HepG2 (cell line): ENCODE measurements around the gene PNPLA2. TPM values are rescaled to one million over a fixed set of nuclear protein-coding genes. Genes with fewer than 3 reads are reported as not detected.

Experiments
- BCL6 ChIP-seq: IDR thresholded peaks from 2 replicates; pipeline ENCODE4 v1.6.1; 2016; ENCODE audit warnings: missing genetic modification reagents, missing compliant biosample characterization
- EED ChIP-seq: sonication (generic); formaldehyde crosslinking; IDR thresholded peaks from 2 replicates; pipeline ENCODE4 v1.5.0; 2020; ENCODE audit warnings: mild to moderate bottlenecking, missing genetic modification reagents
- ETV5 ChIP-seq: IDR thresholded peaks from 2 replicates; pipeline ENCODE4 v1.6.1; 2018; ENCODE audit warnings: missing biosample characterization, missing genetic modification reagents, inconsistent platforms, borderline replicate concordance
- ETV6 ChIP-seq: sonication (generic); formaldehyde crosslinking; conservative IDR thresholded peaks from 2 replicates; pipeline ENCODE4 v1.4.0; 2020; ENCODE audit warnings: missing genetic modification reagents
- SIN3A ChIP-seq: IDR thresholded peaks from 2 replicates; pipeline ENCODE4 v1.6.1; 2011; ENCODE audit warnings: low read depth, mild to moderate bottlenecking, control low read depth, low read length, borderline replicate concordance
- TAF15 ChIP-seq: fragments of 200-400 bp; formaldehyde crosslinking; IDR thresholded peaks from one replicate; pipeline ENCODE4 v1.6.1; 2018; ENCODE audit warnings: mild to moderate bottlenecking, low read depth, low read length; ENCODE audit not compliant: poor library complexity, severe bottlenecking
- ZFX ChIP-seq: sonication (generic); formaldehyde crosslinking; IDR thresholded peaks from 2 replicates; pipeline ENCODE4 v1.4.0; 2020; ENCODE audit warnings: mild to moderate bottlenecking, low read depth, missing genetic modification reagents, moderate library complexity
- ZNF207 ChIP-seq: fragments of 450-650 bp; IDR thresholded peaks from 2 replicates; pipeline ENCODE4 v1.6.1; 2016; ENCODE audit warnings: antibody characterized with exemption, borderline replicate concordance
- ZNF468 ChIP-seq: sonication (generic); formaldehyde crosslinking; IDR thresholded peaks from 2 replicates; pipeline ENCODE4 v1.8.0; 2022; ENCODE audit warnings: mild to moderate bottlenecking, moderate library complexity, missing genetic modification reagents
- ZNF556 ChIP-seq: sonication (generic); formaldehyde crosslinking; IDR thresholded peaks from 2 replicates; pipeline ENCODE4 v1.4.0; 2020; ENCODE audit warnings: mild to moderate bottlenecking, missing genetic modification reagents, borderline replicate concordance
- ZNF563 ChIP-seq: sonication (generic); formaldehyde crosslinking; IDR thresholded peaks from 2 replicates; pipeline ENCODE4 v1.8.0; 2022; ENCODE audit warnings: mild to moderate bottlenecking, moderate library complexity, missing genetic modification reagents
- polyA plus RNA-seq, 8 experiments: library from polyadenylated mRNA; depleted of rRNA in 3 of 8; stranded (reverse) in 7 of 8; unstranded in 1 of 8; fragments of >200 nt; fragmentation: Illumina TruSeq in 4 of 8; extraction: Trizol in 4 of 8; gene quantifications; 2 replicates each; pipeline versions ENCODE4 v1.2.1 to v1.2.3, GENCODE V29; 2011 to 2016; ENCODE audit warnings: low read depth in 4 of 8, missing spikeins in 1 of 8, mixed read lengths in 1 of 8; ENCODE audit not compliant: insufficient read depth in 1 of 8
- total RNA-seq, 5 experiments: library from RNA; depleted of rRNA; stranded (reverse); fragments of >200 nt; fragmentation: Illumina TruSeq; extraction: Trizol; gene quantifications; 2 replicates each; pipeline ENCODE4 v1.2.3, GENCODE V29; 2016; ENCODE audit warnings: low read depth in 1 of 5
- TF ChIP-seq, protein P1 (sequence below): sonication (generic); formaldehyde crosslinking; IDR thresholded peaks from 2 replicates; pipeline ENCODE4 v1.4.0; 2020; ENCODE audit warnings: missing genetic modification reagents
- TF ChIP-seq, protein P2 (sequence below): sonication (generic); formaldehyde crosslinking; IDR thresholded peaks from 2 replicates; pipeline ENCODE4 v1.5.0; 2020; ENCODE audit warnings: mild to moderate bottlenecking, missing genetic modification reagents, borderline replicate concordance
- TF ChIP-seq, protein P3 (sequence below): sonication (generic); formaldehyde crosslinking; IDR thresholded peaks from 2 replicates; pipeline ENCODE4 v1.4.0; 2020; ENCODE audit warnings: missing genetic modification reagents
- TF ChIP-seq, protein P4 (sequence below): sonication (generic); formaldehyde crosslinking; IDR thresholded peaks from 2 replicates; pipeline ENCODE4 v1.8.1; 2023; ENCODE audit warnings: mild to moderate bottlenecking, missing genetic modification reagents, borderline replicate concordance
- TF ChIP-seq, protein P5 (sequence below): sonication (generic); formaldehyde crosslinking; IDR thresholded peaks from 2 replicates; pipeline ENCODE4 v1.4.0; 2020; ENCODE audit warnings: mild to moderate bottlenecking, missing genetic modification reagents, borderline replicate concordance

PNPLA2 gene
- total and polyA plus RNA-seq, 2 of the 13 experiments (the other 11 are each of a cell fraction or from before 2014, with no cell fraction given), result 10.5 to 43.2 TPM

DNA sequence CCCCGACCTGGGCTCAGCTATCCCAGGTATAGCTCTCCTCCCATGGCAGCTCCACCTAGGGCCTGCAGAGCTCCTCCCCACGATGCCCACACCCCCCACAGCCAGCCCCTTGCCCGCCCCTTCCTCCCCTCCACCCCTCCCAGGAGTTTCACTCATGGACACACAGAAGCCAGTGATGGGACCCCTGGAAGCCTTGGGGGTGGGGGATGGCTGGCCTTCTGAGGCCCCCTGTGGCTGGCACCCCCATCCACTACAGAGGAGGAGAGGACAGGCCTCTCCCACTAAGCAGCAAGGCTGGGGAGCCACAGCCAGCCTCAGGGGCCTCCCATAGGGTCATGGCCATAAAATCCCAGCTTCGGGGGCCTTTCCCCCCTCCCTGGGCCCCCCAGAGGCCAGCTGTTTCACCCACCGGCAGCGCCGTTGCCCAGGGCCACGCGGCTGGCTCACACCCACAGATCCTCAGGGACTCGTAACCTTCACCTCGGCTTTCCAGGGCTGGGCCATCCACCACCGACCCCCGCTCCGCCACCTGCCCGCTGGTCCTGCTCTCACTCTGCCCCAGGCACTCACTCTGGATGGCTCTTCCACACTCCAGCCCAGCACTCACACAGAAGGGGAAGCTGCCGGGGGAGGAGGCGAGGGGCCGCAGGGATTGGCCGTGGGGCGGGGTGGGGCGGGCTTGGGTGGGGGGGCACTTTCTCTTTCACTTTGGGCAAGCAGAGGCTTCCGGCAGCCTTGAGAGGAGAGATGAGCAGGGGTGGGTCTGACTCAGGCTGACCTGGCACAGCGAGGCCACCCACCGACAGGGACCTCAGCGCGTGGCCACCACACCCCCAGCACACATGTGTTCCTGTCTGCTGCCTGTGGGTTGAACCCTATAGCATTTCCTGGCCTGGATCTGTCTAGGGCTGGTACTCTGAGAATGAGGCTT, 22.8 kb upstream of the PNPLA2 start (continued):
- TF ChIP-seq, protein P1, sequence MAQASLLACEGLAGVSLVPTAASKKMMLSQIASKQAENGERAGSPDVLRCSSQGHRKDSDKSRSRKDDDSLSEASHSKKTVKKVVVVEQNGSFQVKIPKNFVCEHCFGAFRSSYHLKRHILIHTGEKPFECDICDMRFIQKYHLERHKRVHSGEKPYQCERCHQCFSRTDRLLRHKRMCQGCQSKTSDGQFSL (CRISPR knock-in tag), result peak; percentile 73; the same call in 1 of the 2 replicates
- TF ChIP-seq TAF15, result no peak
- TF ChIP-seq EED (CRISPR knock-in tag), result peak; percentile 14; the same call in 1 of the 2 replicates
- TF ChIP-seq ZNF556 (CRISPR knock-in tag), result no peak
- no peak for TF ChIP-seq ZNF563
- TF ChIP-seq, protein P2, sequence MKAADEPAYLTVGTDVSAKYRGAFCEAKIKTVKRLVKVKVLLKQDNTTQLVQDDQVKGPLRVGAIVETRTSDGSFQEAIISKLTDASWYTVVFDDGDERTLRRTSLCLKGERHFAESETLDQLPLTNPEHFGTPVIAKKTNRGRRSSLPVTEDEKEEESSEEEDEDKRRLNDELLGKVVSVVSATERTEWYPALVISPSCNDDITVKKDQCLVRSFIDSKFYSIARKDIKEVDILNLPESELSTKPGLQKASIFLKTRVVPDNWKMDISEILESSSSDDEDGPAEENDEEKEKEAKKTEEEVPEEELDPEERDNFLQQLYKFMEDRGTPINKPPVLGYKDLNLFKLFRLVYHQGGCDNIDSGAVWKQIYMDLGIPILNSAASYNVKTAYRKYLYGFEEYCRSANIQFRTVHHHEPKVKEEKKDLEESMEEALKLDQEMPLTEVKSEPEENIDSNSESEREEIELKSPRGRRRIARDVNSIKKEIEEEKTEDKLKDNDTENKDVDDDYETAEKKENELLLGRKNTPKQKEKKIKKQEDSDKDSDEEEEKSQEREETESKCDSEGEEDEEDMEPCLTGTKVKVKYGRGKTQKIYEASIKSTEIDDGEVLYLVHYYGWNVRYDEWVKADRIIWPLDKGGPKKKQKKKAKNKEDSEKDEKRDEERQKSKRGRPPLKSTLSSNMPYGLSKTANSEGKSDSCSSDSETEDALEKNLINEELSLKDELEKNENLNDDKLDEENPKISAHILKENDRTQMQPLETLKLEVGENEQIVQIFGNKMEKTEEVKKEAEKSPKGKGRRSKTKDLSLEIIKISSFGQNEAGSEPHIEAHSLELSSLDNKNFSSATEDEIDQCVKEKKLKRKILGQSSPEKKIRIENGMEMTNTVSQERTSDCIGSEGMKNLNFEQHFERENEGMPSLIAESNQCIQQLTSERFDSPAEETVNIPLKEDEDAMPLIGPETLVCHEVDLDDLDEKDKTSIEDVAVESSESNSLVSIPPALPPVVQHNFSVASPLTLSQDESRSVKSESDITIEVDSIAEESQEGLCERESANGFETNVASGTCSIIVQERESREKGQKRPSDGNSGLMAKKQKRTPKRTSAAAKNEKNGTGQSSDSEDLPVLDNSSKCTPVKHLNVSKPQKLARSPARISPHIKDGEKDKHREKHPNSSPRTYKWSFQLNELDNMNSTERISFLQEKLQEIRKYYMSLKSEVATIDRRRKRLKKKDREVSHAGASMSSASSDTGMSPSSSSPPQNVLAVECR, result peak; percentile 50; the same call in 1 of the 2 replicates
- no peak for TF ChIP-seq ZNF207
- no peak for TF ChIP-seq ZNF468 (CRISPR knock-in tag)
- TF ChIP-seq SIN3A, result peak; percentile 43; the same call in 1 of the 2 replicates
- TF ChIP-seq ETV5 (CRISPR knock-in tag), result no peak
- TF ChIP-seq, protein P3, sequence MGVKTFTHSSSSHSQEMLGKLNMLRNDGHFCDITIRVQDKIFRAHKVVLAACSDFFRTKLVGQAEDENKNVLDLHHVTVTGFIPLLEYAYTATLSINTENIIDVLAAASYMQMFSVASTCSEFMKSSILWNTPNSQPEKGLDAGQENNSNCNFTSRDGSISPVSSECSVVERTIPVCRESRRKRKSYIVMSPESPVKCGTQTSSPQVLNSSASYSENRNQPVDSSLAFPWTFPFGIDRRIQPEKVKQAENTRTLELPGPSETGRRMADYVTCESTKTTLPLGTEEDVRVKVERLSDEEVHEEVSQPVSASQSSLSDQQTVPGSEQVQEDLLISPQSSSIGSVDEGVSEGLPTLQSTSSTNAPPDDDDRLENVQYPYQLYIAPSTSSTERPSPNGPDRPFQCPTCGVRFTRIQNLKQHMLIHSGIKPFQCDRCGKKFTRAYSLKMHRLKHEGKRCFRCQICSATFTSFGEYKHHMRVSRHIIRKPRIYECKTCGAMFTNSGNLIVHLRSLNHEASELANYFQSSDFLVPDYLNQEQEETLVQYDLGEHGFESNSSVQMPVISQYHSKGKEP (CRISPR knock-in tag), result no peak
- TF ChIP-seq, protein P4, sequence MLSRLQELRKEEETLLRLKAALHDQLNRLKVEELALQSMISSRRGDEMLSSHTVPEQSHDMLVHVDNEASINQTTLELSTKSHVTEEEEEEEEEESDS (CRISPR knock-in tag), result no peak
- TF ChIP-seq ZFX (CRISPR knock-in tag), result peak; percentile 53; the same call in 1 of the 2 replicates
- TF ChIP-seq, protein P5, sequence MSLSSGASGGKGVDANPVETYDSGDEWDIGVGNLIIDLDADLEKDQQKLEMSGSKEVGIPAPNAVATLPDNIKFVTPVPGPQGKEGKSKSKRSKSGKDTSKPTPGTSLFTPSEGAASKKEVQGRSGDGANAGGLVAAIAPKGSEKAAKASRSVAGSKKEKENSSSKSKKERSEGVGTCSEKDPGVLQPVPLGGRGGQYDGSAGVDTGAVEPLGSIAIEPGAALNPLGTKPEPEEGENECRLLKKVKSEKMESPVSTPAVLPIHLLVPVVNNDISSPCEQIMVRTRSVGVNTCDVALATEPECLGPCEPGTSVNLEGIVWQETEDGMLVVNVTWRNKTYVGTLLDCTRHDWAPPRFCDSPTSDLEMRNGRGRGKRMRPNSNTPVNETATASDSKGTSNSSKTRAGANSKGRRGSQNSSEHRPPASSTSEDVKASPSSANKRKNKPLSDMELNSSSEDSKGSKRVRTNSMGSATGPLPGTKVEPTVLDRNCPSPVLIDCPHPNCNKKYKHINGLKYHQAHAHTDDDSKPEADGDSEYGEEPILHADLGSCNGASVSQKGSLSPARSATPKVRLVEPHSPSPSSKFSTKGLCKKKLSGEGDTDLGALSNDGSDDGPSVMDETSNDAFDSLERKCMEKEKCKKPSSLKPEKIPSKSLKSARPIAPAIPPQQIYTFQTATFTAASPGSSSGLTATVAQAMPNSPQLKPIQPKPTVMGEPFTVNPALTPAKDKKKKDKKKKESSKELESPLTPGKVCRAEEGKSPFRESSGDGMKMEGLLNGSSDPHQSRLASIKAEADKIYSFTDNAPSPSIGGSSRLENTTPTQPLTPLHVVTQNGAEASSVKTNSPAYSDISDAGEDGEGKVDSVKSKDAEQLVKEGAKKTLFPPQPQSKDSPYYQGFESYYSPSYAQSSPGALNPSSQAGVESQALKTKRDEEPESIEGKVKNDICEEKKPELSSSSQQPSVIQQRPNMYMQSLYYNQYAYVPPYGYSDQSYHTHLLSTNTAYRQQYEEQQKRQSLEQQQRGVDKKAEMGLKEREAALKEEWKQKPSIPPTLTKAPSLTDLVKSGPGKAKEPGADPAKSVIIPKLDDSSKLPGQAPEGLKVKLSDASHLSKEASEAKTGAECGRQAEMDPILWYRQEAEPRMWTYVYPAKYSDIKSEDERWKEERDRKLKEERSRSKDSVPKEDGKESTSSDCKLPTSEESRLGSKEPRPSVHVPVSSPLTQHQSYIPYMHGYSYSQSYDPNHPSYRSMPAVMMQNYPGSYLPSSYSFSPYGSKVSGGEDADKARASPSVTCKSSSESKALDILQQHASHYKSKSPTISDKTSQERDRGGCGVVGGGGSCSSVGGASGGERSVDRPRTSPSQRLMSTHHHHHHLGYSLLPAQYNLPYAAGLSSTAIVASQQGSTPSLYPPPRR (CRISPR knock-in tag), result no peak
- TF ChIP-seq ETV6 (CRISPR knock-in tag), result 0 out of 2 replicates have a peak, but pooled peaks have one; percentile 24
- TF ChIP-seq BCL6 (CRISPR knock-in tag), result no peak
